WTC11 (cell line): ENCODE results near the gene PRELID2. TPM values are rescaled to one million over a fixed set of nuclear protein-coding genes. Genes with fewer than 3 reads are reported as not detected.

ENCODE experiments used
- FOXJ3 ChIP-seq: sonication (generic); formaldehyde crosslinking; IDR thresholded peaks from 2 replicates; pipeline ENCODE4 v1.9.0; 2021; ENCODE audit warnings: missing genetic modification reagents, mild to moderate bottlenecking, borderline replicate concordance
- FOXP1 ChIP-seq: sonication (generic); formaldehyde crosslinking; IDR thresholded peaks from 2 replicates; pipeline ENCODE4 v1.8.0; 2022; ENCODE audit warnings: missing genetic modification reagents, mild to moderate bottlenecking, moderate library complexity, borderline replicate concordance
- GABPB1 ChIP-seq: sonication (generic); formaldehyde crosslinking; IDR thresholded peaks from 2 replicates; pipeline ENCODE4 v1.8.1; 2023; ENCODE audit warnings: mild to moderate bottlenecking, missing genetic modification reagents
- MAX ChIP-seq: sonication (generic); formaldehyde crosslinking; IDR thresholded peaks from 2 replicates; pipeline ENCODE4 v1.8.0; 2022; ENCODE audit warnings: mild to moderate bottlenecking, missing genetic modification reagents
- NFE2L1 ChIP-seq: sonication (generic); formaldehyde crosslinking; IDR thresholded peaks from 2 replicates; pipeline ENCODE4 v1.8.1; 2023; ENCODE audit warnings: missing genetic modification reagents
- RORB ChIP-seq: fragments of 250-450 bp; sonication (Bioruptor Pico); IDR thresholded peaks from 2 replicates; pipeline ENCODE4 v1.9.0; 2021; ENCODE audit warnings: mild to moderate bottlenecking
- SP1 ChIP-seq: sonication (generic); formaldehyde crosslinking; conservative IDR thresholded peaks from 2 replicates; pipeline ENCODE4 v1.8.1; 2022; ENCODE audit warnings: missing genetic modification reagents
- ZNF138 ChIP-seq: sonication (generic); formaldehyde crosslinking; conservative IDR thresholded peaks from 2 replicates; pipeline ENCODE4 v1.8.1; 2022; ENCODE audit warnings: mild to moderate bottlenecking, moderate library complexity, missing genetic modification reagents
- ZNF232 ChIP-seq: sonication (generic); formaldehyde crosslinking; IDR thresholded peaks from 2 replicates; pipeline ENCODE4 v1.8.0; 2022; ENCODE audit warnings: mild to moderate bottlenecking, missing genetic modification reagents
- ZNF396 ChIP-seq: fragments of 250-450 bp; sonication (Bioruptor Pico); IDR thresholded peaks from 2 replicates; pipeline ENCODE4 v1.8.0; 2021; ENCODE audit warnings: mild to moderate bottlenecking, moderate library complexity, borderline replicate concordance
- ZNF512 ChIP-seq: sonication (generic); formaldehyde crosslinking; IDR thresholded peaks from 2 replicates; pipeline ENCODE4 v1.8.1; 2022; ENCODE audit warnings: missing genetic modification reagents, borderline replicate concordance
- total RNA-seq: library from RNA; stranded (reverse); gene quantifications from 3 replicates; pipeline ENCODE4 v1.2.3, GENCODE V29; 2021
- TF ChIP-seq, protein P1 (sequence below): fragments of 250-450 bp; sonication (Bioruptor Pico); IDR thresholded peaks from 2 replicates; pipeline ENCODE4 v1.9.0; 2021; ENCODE audit warnings: mild to moderate bottlenecking, borderline replicate concordance
- TF ChIP-seq, protein P2 (sequence below): sonication (generic); formaldehyde crosslinking; IDR thresholded peaks from 2 replicates; pipeline ENCODE4 v1.8.1; 2022; ENCODE audit warnings: low read depth, mild to moderate bottlenecking, moderate library complexity, missing genetic modification reagents, borderline replicate concordance
- TF ChIP-seq, protein P3 (sequence below): sonication (generic); formaldehyde crosslinking; conservative IDR thresholded peaks from 2 replicates; pipeline ENCODE4 v1.8.1; 2023; ENCODE audit warnings: mild to moderate bottlenecking, low read depth, missing genetic modification reagents, moderate library complexity
- TF ChIP-seq, protein P4 (sequence below): sonication (generic); formaldehyde crosslinking; IDR thresholded peaks from 2 replicates; pipeline ENCODE4 v1.8.1; 2023; ENCODE audit warnings: mild to moderate bottlenecking, missing genetic modification reagents
- TF ChIP-seq, protein P5 (sequence below): fragments of 250-450 bp; sonication (Bioruptor Pico); conservative IDR thresholded peaks from 2 replicates; pipeline ENCODE4 v1.9.0; 2021; ENCODE audit warnings: mild to moderate bottlenecking
- TF ChIP-seq, protein P6 (sequence below): sonication (generic); formaldehyde crosslinking; conservative IDR thresholded peaks from 2 replicates; pipeline ENCODE4 v1.8.1; 2022; ENCODE audit warnings: mild to moderate bottlenecking, missing genetic modification reagents

Gene PRELID2
- total RNA-seq, 1 experiment from 2014 or later: 10.0 TPM

GRCh38 chr5:145834917-145835847, at the start of gene PRELID2 (continued):
- TF ChIP-seq, protein P1, sequence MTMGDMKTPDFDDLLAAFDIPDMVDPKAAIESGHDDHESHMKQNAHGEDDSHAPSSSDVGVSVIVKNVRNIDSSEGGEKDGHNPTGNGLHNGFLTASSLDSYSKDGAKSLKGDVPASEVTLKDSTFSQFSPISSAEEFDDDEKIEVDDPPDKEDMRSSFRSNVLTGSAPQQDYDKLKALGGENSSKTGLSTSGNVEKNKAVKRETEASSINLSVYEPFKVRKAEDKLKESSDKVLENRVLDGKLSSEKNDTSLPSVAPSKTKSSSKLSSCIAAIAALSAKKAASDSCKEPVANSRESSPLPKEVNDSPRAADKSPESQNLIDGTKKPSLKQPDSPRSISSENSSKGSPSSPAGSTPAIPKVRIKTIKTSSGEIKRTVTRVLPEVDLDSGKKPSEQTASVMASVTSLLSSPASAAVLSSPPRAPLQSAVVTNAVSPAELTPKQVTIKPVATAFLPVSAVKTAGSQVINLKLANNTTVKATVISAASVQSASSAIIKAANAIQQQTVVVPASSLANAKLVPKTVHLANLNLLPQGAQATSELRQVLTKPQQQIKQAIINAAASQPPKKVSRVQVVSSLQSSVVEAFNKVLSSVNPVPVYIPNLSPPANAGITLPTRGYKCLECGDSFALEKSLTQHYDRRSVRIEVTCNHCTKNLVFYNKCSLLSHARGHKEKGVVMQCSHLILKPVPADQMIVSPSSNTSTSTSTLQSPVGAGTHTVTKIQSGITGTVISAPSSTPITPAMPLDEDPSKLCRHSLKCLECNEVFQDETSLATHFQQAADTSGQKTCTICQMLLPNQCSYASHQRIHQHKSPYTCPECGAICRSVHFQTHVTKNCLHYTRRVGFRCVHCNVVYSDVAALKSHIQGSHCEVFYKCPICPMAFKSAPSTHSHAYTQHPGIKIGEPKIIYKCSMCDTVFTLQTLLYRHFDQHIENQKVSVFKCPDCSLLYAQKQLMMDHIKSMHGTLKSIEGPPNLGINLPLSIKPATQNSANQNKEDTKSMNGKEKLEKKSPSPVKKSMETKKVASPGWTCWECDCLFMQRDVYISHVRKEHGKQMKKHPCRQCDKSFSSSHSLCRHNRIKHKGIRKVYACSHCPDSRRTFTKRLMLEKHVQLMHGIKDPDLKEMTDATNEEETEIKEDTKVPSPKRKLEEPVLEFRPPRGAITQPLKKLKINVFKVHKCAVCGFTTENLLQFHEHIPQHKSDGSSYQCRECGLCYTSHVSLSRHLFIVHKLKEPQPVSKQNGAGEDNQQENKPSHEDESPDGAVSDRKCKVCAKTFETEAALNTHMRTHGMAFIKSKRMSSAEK (CRISPR knock-in tag): no peak
- peak; percentile 56; the same call in 1 of the 2 replicates for TF ChIP-seq MAX (CRISPR knock-in tag)
- TF ChIP-seq ZNF138 (CRISPR knock-in tag): no peak
- TF ChIP-seq NFE2L1: no peak
- TF ChIP-seq ZNF512: no peak
- TF ChIP-seq FOXP1 (CRISPR knock-in tag): peak; percentile 26; the same call in 1 of the 2 replicates
- no peak; the same call in 1 of the 2 replicates for TF ChIP-seq ZNF232 (CRISPR knock-in tag)
- TF ChIP-seq GABPB1 (CRISPR knock-in tag): 0 out of 2 replicates have a peak, but pooled peaks have one; percentile 47
- TF ChIP-seq, protein P2, sequence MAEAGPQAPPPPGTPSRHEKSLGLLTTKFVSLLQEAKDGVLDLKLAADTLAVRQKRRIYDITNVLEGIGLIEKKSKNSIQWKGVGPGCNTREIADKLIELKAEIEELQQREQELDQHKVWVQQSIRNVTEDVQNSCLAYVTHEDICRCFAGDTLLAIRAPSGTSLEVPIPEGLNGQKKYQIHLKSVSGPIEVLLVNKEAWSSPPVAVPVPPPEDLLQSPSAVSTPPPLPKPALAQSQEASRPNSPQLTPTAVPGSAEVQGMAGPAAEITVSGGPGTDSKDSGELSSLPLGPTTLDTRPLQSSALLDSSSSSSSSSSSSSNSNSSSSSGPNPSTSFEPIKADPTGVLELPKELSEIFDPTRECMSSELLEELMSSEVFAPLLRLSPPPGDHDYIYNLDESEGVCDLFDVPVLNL: 0 out of 2 replicates have a peak, but pooled peaks have one; percentile 44
- TF ChIP-seq ZNF396 (CRISPR knock-in tag): no peak
- no peak for TF ChIP-seq RORB
- TF ChIP-seq, protein P3, sequence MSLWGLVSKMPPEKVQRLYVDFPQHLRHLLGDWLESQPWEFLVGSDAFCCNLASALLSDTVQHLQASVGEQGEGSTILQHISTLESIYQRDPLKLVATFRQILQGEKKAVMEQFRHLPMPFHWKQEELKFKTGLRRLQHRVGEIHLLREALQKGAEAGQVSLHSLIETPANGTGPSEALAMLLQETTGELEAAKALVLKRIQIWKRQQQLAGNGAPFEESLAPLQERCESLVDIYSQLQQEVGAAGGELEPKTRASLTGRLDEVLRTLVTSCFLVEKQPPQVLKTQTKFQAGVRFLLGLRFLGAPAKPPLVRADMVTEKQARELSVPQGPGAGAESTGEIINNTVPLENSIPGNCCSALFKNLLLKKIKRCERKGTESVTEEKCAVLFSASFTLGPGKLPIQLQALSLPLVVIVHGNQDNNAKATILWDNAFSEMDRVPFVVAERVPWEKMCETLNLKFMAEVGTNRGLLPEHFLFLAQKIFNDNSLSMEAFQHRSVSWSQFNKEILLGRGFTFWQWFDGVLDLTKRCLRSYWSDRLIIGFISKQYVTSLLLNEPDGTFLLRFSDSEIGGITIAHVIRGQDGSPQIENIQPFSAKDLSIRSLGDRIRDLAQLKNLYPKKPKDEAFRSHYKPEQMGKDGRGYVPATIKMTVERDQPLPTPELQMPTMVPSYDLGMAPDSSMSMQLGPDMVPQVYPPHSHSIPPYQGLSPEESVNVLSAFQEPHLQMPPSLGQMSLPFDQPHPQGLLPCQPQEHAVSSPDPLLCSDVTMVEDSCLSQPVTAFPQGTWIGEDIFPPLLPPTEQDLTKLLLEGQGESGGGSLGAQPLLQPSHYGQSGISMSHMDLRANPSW (CRISPR knock-in tag): no peak
- no peak for TF ChIP-seq FOXJ3 (CRISPR knock-in tag)
- TF ChIP-seq, protein P4, sequence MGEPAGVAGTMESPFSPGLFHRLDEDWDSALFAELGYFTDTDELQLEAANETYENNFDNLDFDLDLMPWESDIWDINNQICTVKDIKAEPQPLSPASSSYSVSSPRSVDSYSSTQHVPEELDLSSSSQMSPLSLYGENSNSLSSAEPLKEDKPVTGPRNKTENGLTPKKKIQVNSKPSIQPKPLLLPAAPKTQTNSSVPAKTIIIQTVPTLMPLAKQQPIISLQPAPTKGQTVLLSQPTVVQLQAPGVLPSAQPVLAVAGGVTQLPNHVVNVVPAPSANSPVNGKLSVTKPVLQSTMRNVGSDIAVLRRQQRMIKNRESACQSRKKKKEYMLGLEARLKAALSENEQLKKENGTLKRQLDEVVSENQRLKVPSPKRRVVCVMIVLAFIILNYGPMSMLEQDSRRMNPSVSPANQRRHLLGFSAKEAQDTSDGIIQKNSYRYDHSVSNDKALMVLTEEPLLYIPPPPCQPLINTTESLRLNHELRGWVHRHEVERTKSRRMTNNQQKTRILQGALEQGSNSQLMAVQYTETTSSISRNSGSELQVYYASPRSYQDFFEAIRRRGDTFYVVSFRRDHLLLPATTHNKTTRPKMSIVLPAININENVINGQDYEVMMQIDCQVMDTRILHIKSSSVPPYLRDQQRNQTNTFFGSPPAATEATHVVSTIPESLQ (CRISPR knock-in tag): no peak
- TF ChIP-seq, protein P5, sequence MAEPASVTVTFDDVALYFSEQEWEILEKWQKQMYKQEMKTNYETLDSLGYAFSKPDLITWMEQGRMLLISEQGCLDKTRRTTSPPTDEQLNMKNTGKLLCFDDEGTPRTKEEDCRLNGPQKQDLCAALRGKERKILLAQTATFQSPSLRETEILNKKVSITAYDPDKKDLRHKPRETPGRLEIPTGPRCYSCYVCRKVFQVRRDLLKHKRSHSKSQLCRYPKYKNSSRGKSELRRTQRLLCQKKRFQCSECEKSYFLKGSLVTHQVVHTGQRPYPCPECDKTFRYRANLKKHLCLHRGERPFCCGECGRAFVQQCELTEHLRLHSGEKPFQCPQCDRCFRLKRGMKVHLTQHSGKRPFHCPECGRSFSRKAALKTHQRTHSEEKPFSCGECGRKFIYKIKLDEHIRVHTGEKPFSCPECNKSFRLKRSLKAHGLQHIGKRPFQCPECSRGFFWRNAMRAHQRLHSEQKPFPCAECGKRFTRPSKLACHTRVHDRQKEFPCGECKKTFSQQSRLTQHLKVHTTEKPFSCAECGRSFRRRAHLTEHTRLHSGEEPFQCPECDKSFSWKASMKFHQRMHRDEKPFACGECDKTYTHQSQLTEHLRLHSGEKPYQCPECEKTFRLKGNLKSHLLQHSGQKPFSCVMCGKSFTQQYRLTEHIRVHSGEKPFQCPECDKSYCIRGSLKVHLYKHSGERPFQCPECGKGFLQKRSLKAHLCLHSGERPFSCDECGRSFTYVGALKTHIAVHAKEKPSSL: no peak
- peak; percentile 97 for TF ChIP-seq SP1 (CRISPR knock-in tag)
- TF ChIP-seq, protein P6, sequence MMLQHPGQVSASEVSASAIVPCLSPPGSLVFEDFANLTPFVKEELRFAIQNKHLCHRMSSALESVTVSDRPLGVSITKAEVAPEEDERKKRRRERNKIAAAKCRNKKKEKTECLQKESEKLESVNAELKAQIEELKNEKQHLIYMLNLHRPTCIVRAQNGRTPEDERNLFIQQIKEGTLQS (CRISPR knock-in tag): no peak
